Gastroesophageal sphincter (tissue), 4 donors: ENCODE data around the gene ZBTB40. TPM values are rescaled to one million over a fixed set of nuclear protein-coding genes. Genes with fewer than 3 reads are reported as not detected.

Experiments
- ATAC-seq: fragments of 150-250 bp; one replicate; pipeline ENCODE4 v1.9.1; 2016; ENCODE audit warnings: mild to moderate bottlenecking, moderate library complexity
- H3K27ac ChIP-seq, 4 donors: fragments of 200-600 bp; sonication (generic) in 3 of 4; 1 replicate in 3 of 4; 2 replicates in 1 of 4; pipeline ENCODE4 v1.5.1; 2016 to 2019
- H3K27me3 ChIP-seq: fragments of 200-600 bp; sonication (generic); one replicate; pipeline ENCODE4 v1.5.1; 2019
- H3K36me3 ChIP-seq, 2 donors: fragments of 200-600 bp; sonication (generic); one replicate each; pipeline ENCODE4 v1.5.1; 2019; ENCODE audit warnings: control low read depth in 1 of 2
- H3K4me1 ChIP-seq, 3 donors: fragments of 200-600 bp; sonication (generic); 1 replicate in 2 of 3; 2 replicates in 1 of 3; pipeline ENCODE4 v1.5.1; 2016 to 2019; ENCODE audit warnings: control low read depth in 2 of 3
- H3K4me3 ChIP-seq, 2 donors: fragments of 200-600 bp; sonication (generic); one replicate each; pipeline ENCODE4 v1.5.1; 2019; ENCODE audit warnings: mild to moderate bottlenecking in 1 of 2, moderate library complexity in 1 of 2
- H3K9me3 ChIP-seq, 3 donors: fragments of 200-600 bp; sonication (generic); one replicate each; pipeline ENCODE4 v1.5.1; 2017 to 2019; ENCODE audit warnings: control low read depth in 2 of 3
- CTCF ChIP-seq, 4 experiments: fragments of 200-600 bp in 2 of 4; fragments of 450-650 bp in 2 of 4; sonication (generic) in 1 of 4; IDR thresholded peaks; one replicate each; pipeline ENCODE4 v1.5.1; 2017 to 2019; ENCODE audit warnings: antibody characterized with exemption in 4 of 4, mild to moderate bottlenecking in 2 of 4, moderate library complexity in 2 of 4
- EP300 ChIP-seq: sonication (generic); formaldehyde crosslinking; IDR thresholded peaks from one replicate; pipeline ENCODE4 v1.6.1; 2017; ENCODE audit warnings: antibody characterized with exemption, mild to moderate bottlenecking
- POLR2A ChIP-seq, 2 donors: fragments of 450-650 bp; IDR thresholded peaks; one replicate each; pipeline ENCODE4 v1.6.1; 2017; ENCODE audit warnings: antibody characterized with exemption in 2 of 2, mild to moderate bottlenecking in 2 of 2, moderate library complexity in 1 of 2
- POLR2AphosphoS5 ChIP-seq: sonication (generic); formaldehyde crosslinking; IDR thresholded peaks from one replicate; pipeline ENCODE4 v1.6.1; 2017; ENCODE audit warnings: antibody characterized with exemption
- WGBS, 2 donors: methylation state at CpG; one replicate each; pipeline ENCODE4 v1.1.5; 2018; ENCODE audit warnings: low coverage in 1 of 2; 5-methylcytosine and 5-hydroxymethylcytosine counted together
- total RNA-seq, 4 donors: library from RNA; depleted of rRNA; stranded (reverse); fragments of >200 nt; gene quantifications; one replicate each; pipeline ENCODE4 v1.1.0, GENCODE V29; 2016

Gene ZBTB40
- total RNA-seq, 4 donors from 2014 or later: 13.8 to 28.2 (median 18.4) TPM

DNA sequence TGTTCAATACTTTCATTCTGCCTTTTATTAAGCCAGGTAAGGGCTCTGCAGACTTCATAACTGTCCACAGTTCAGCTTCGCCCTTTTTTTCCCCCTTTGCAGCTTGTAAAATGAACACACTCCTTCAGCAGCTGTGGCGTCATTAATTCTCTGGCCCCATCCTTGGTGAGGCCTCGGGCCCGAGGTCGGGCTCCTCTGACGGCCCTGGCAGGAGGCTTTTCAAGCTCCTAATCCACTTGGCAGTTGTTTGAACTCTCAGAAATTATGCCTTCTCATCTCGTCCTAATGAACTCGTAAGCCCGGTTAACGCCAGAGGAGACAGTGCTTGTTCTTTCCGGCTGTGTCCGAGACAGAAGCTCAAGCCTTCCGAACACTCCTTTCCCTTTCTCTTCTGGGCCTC lies 93.5 kb downstream of the ZBTB40 start:
- H3K9me3 ChIP-seq: no peaks in the 10 kb centered on the region
- no peak overlapping the region for H3K4me3 ChIP-seq
- H3K4me1 ChIP-seq: no peaks in the 10 kb centered on the region
- H3K36me3 ChIP-seq: no peaks in the 10 kb centered on the region
- no peak for TF ChIP-seq CTCF (IDR thresholded peaks at IDR 0.05)
- no peak for TF ChIP-seq POLR2A (IDR thresholded peaks at IDR 0.05)
- no peak for TF ChIP-seq POLR2AphosphoS5
- no peak for TF ChIP-seq EP300
- H3K27me3 ChIP-seq: peaks cover 61% of the 10 kb centered on the region
- 61% methylated on average over 7 of the region's 13 CpGs; no CpG with 5 or more reads in 1 of the 2 donors for WGBS, 2 donors
- no peak for ATAC-seq
- H3K27ac ChIP-seq: no peak overlapping the region

GRCh38 chr1:22547186-22547817 lies 95.7 kb downstream of the ZBTB40 start:
- no peaks in the 10 kb centered on the region for H3K9me3 ChIP-seq
- no peaks in the 10 kb centered on the region for H3K36me3 ChIP-seq
- ATAC-seq: no peak
- H3K4me1 ChIP-seq: no peaks in the 10 kb centered on the region
- WGBS, 2 donors: 72 to 75% methylated on average over 5 to 6 of the region's 6 CpGs
- no peak overlapping the region for H3K4me3 ChIP-seq
- no peak for TF ChIP-seq EP300
- peaks cover 83% of the 10 kb centered on the region for H3K27me3 ChIP-seq
- no peak overlapping the region for H3K27ac ChIP-seq

GRCh38 chr1:22547818-22548462 lies 96.3 kb downstream of the ZBTB40 start:
- H3K27ac ChIP-seq: no peak overlapping the region
- TF ChIP-seq CTCF (IDR thresholded peaks at IDR 0.05) (no peak), POLR2AphosphoS5 (no peak), POLR2A (IDR thresholded peaks at IDR 0.05) (no peak), EP300 (no peak)
- ATAC-seq: no peak
- H3K4me3 ChIP-seq: no peak overlapping the region
- H3K27me3 ChIP-seq: peaks cover 86% of the 10 kb centered on the region
- no peaks in the 10 kb centered on the region for H3K4me1 ChIP-seq
- H3K36me3 ChIP-seq: no peaks in the 10 kb centered on the region
- WGBS, 2 donors: 13 to 20% methylated on average over 1 to 10 of the region's 12 CpGs
- H3K9me3 ChIP-seq: no peaks in the 10 kb centered on the region

GRCh38 chr1:22550021-22550420 lies 98.4 kb downstream of the ZBTB40 start:
- 100% methylated on average over 1 of the region's 11 CpGs; no CpG with 5 or more reads in 1 of the 2 donors for WGBS, 2 donors
- no peak for ATAC-seq
- H3K27me3 ChIP-seq: peaks cover 95% of the 10 kb centered on the region
- no peaks in the 10 kb centered on the region for H3K4me1 ChIP-seq
- H3K4me3 ChIP-seq: no peak overlapping the region
- no peaks in the 10 kb centered on the region for H3K9me3 ChIP-seq
- H3K27ac ChIP-seq: no peak overlapping the region
- TF ChIP-seq CTCF (IDR thresholded peaks at IDR 0.05) (no peak), EP300 (no peak), POLR2AphosphoS5 (no peak), POLR2A (IDR thresholded peaks at IDR 0.05) (no peak)
- no peaks in the 10 kb centered on the region for H3K36me3 ChIP-seq

- Histone ChIP-seq H3K27me3 (peaks cover 97% of the 10 kb centered on the region), H3K4me1 (no peaks in the 10 kb centered on the region), H3K9me3 (no peaks in the 10 kb centered on the region), H3K4me3 (no peak overlapping the region), H3K36me3 (no peaks in the 10 kb centered on the region), H3K27ac (no peak overlapping the region)
- TF ChIP-seq POLR2A (IDR thresholded peaks at IDR 0.05): no peak
- no peak for TF ChIP-seq CTCF (IDR thresholded peaks at IDR 0.05)
- TF ChIP-seq EP300: no peak
- no peak for TF ChIP-seq POLR2AphosphoS5
- ATAC-seq: no peak
- 52 to 80% methylated on average over 1 to 4 of the region's 17 CpGs for WGBS, 2 donors
These were observed 99.9 kb downstream of the ZBTB40 start for GRCh38 chr1:22551591-22551990.
